Tongue (tissue), 2 donors: Measurements from ENCODE around the gene NELL1. TPM values are rescaled to one million over a fixed set of nuclear protein-coding genes. Genes with fewer than 3 reads are reported as not detected.

Experiments used
- DNase-seq: peaks from one replicate; pipeline ENCODE4 v3.0.0-alpha.2; 2015
- total RNA-seq: library from RNA; depleted of rRNA; stranded (reverse); fragments of >200 nt; gene quantifications from one replicate; pipeline ENCODE4 v1.2.3, GENCODE V29; 2014

NELL1 gene
- total RNA-seq, 1 donor from 2014 or later: 78.7 TPM

GRCh38 chr11:21426931-21427330 lies 757.5 kb downstream of the NELL1 start:
- no peak for DNase-seq

- DNase-seq: no peak
Observed at GRCh38 chr11:21427726-21428125, 758.3 kb downstream of the NELL1 start.

- DNase-seq: no peak
Observed at GRCh38 chr11:21428796-21429195, 759.4 kb downstream of the NELL1 start.

GRCh38 chr11:21429401-21429800 lies 760.0 kb downstream of the NELL1 start:
- no peak for DNase-seq

- DNase-seq: no peak
Observed at GRCh38 chr11:21430537-21430936, 761.2 kb downstream of the NELL1 start.

GRCh38 chr11:21446939-21447590 lies 777.7 kb downstream of the NELL1 start:
- DNase-seq: no peak

GRCh38 chr11:21447871-21448270 lies 778.5 kb downstream of the NELL1 start:
- DNase-seq: no peak

GRCh38 chr11:21456186-21456585 lies 786.8 kb downstream of the NELL1 start:
- no peak for DNase-seq

- no peak for DNase-seq
Observed at GRCh38 chr11:21460082-21460481, 790.7 kb downstream of the NELL1 start.

GRCh38 chr11:21461701-21462100 lies 792.3 kb downstream of the NELL1 start:
- DNase-seq: no peak

GRCh38 chr11:21464601-21465193 lies 795.3 kb downstream of the NELL1 start:
- DNase-seq: no peak

- no peak for DNase-seq
Observed at GRCh38 chr11:21465203-21465602, 795.8 kb downstream of the NELL1 start.

- no peak for DNase-seq
Observed at GRCh38 chr11:21465920-21466319, 796.5 kb downstream of the NELL1 start.

GRCh38 chr11:21470521-21470920 lies 801.1 kb downstream of the NELL1 start:
- DNase-seq: no peak

GRCh38 chr11:21472261-21472660 lies 802.9 kb downstream of the NELL1 start:
- no peak for DNase-seq

- DNase-seq: no peak
Observed at GRCh38 chr11:21474529-21474928, 805.1 kb downstream of the NELL1 start.

- no peak for DNase-seq
Observed at GRCh38 chr11:21475276-21475675, 805.9 kb downstream of the NELL1 start.

GRCh38 chr11:21476588-21476987 lies 807.2 kb downstream of the NELL1 start:
- DNase-seq: no peak

- DNase-seq: no peak
Observed at GRCh38 chr11:21480240-21480639, 810.9 kb downstream of the NELL1 start.

GRCh38 chr11:21481255-21481654 lies 811.9 kb downstream of the NELL1 start:
- DNase-seq: no peak

GRCh38 chr11:21484039-21484438 lies 814.7 kb downstream of the NELL1 start:
- DNase-seq: no peak

- DNase-seq: peak; percentile 92
Observed at GRCh38 chr11:21485006-21485405, 815.6 kb downstream of the NELL1 start.

GRCh38 chr11:21485426-21485825 lies 816.0 kb downstream of the NELL1 start:
- no peak for DNase-seq

GRCh38 chr11:21489416-21490115 lies 820.2 kb downstream of the NELL1 start:
- DNase-seq: no peak
